IMR-90 (cell line): ENCODE measurements around the gene ATP1B3. TPM values are rescaled to one million over a fixed set of nuclear protein-coding genes. Genes with fewer than 3 reads are reported as not detected.
"Not testable (repeated sequence)": the region's sequence is repeated elsewhere in the genome, so short reads cannot be mapped to it uniquely, and the experiment has no call there.

ENCODE experiments used
- ATAC-seq: fragments of 200-7000 bp; cut with Tn5 transposase; 2 replicates; pipeline ENCODE4 v1.9.1; 2020; ENCODE audit warnings: low read depth, mild to moderate bottlenecking, moderate library complexity
- BruUV-seq: library from RNA; stranded (reverse); fragments of 400-500 nt; replicated peaks from 2 replicates; lab custom pipeline; 2021; lab: Mats Ljungman, UMichigan
- CTCF ChIA-PET: fragments of 300-600 bp; formaldehyde crosslinking; extraction: SDS; loops from one replicate; lab custom pipeline; 2021; ENCODE audit warnings: antibody characterized with exemption; lab: Yijun Ruan, JAX
- POLR2A ChIA-PET: fragments of 300-600 bp; sonication (Branson Sonifier 250); formaldehyde crosslinking; loops from one replicate; lab custom pipeline; 2022; ENCODE audit warnings: antibody characterized with exemption; ENCODE audit not compliant: unreplicated experiment; lab: Charles Lee
- DNase-seq: peaks from one replicate; pipeline ENCODE4 v3.0.0; 2013
- H2AFZ ChIP-seq: replicated peaks from 2 replicates; pipeline ENCODE3; 2013; ENCODE audit warnings: low read length, mild to moderate bottlenecking; ENCODE audit not compliant: poor library complexity
- H2AK5ac ChIP-seq: 2 replicates; pipeline ENCODE4 v1.6.1; 2013; ENCODE audit warnings: low read depth, low read length, inconsistent platforms
- H2AK9ac ChIP-seq: replicated peaks from 2 replicates; pipeline ENCODE3; 2013; ENCODE audit warnings: mild to moderate bottlenecking, low read depth, low read length, moderate library complexity; ENCODE audit not compliant: poor library complexity
- H2BK120ac ChIP-seq: 2 replicates; pipeline ENCODE4 v1.6.1; 2013; ENCODE audit warnings: low read depth, low read length, inconsistent platforms
- H2BK15ac ChIP-seq: 3 replicates; pipeline ENCODE4 v1.6.1; 2013; ENCODE audit warnings: low read depth, low read length, inconsistent platforms
- H2BK20ac ChIP-seq: 2 replicates; pipeline ENCODE4 v1.6.1; 2013; ENCODE audit warnings: low read depth, mild to moderate bottlenecking, inconsistent platforms, low read length, moderate library complexity
- H2BK5ac ChIP-seq: 2 replicates; pipeline ENCODE4 v1.6.1; 2013; ENCODE audit warnings: mild to moderate bottlenecking, low read depth, low read length, inconsistent platforms; ENCODE audit not compliant: poor library complexity, severe bottlenecking
- H3K14ac ChIP-seq: replicated peaks from 2 replicates; pipeline ENCODE4 v1.6.1; 2013; ENCODE audit warnings: low read depth, low read length, inconsistent platforms
- H3K18ac ChIP-seq: 2 replicates; pipeline ENCODE4 v1.6.1; 2013; ENCODE audit warnings: low read depth, low read length, control low read depth
- H3K23ac ChIP-seq: 2 replicates; pipeline ENCODE4 v1.6.1; 2013; ENCODE audit warnings: low read depth, low read length, inconsistent platforms
- H3K27ac ChIP-seq: 2 replicates; pipeline ENCODE4 v1.5.1; 2013; ENCODE audit warnings: mild to moderate bottlenecking, control low read depth, low read length; ENCODE audit not compliant: insufficient read depth
- H3K27me3 ChIP-seq: 2 replicates; pipeline ENCODE4 v1.6.1; 2013; ENCODE audit warnings: low read length; ENCODE audit not compliant: control insufficient read depth, insufficient read depth
- H3K36me3 ChIP-seq: 2 replicates; pipeline ENCODE4 v1.6.1; 2013; ENCODE audit warnings: low read length, mixed read lengths; ENCODE audit not compliant: control insufficient read depth, insufficient read depth
- H3K4ac ChIP-seq: 2 replicates; pipeline ENCODE4 v1.6.1; 2013; ENCODE audit warnings: low read depth, low read length, inconsistent platforms
- H3K4me1 ChIP-seq: 2 replicates; pipeline ENCODE4 v1.6.1; 2013; ENCODE audit warnings: low read length, mixed read lengths; ENCODE audit not compliant: control insufficient read depth, insufficient read depth
- H3K4me2 ChIP-seq: 2 replicates; pipeline ENCODE4 v1.6.1; 2013; ENCODE audit warnings: low read depth, mild to moderate bottlenecking, control low read depth, low read length, moderate library complexity
- H3K4me3 ChIP-seq: 2 replicates; pipeline ENCODE4 v1.5.1; 2013; ENCODE audit warnings: low read depth, mild to moderate bottlenecking, control low read depth, low read length, moderate library complexity; ENCODE audit not compliant: insufficient read depth
- H3K56ac ChIP-seq: 2 replicates; pipeline ENCODE4 v1.6.1; 2013; ENCODE audit warnings: low read length, inconsistent platforms; ENCODE audit not compliant: insufficient read depth; ENCODE audit errors: extremely low read depth
- H3K79me1 ChIP-seq, 2 experiments: 2 replicates each; pipeline ENCODE4 v1.6.1; 2013; ENCODE audit warnings: low read length in 2 of 2, inconsistent platforms in 1 of 2, low read depth in 1 of 2
- H3K9ac ChIP-seq: 2 replicates; pipeline ENCODE4 v1.6.1; 2013; ENCODE audit warnings: low read depth, low read length, control low read depth
- H3K9me1 ChIP-seq: 2 replicates; pipeline ENCODE4 v1.6.1; 2013; ENCODE audit warnings: low read length, inconsistent platforms; ENCODE audit not compliant: insufficient read depth
- H3K9me3 ChIP-seq: 2 replicates; pipeline ENCODE4 v1.6.1; 2013; ENCODE audit warnings: low read length; ENCODE audit not compliant: control insufficient read depth, insufficient read depth
- H4K20me1 ChIP-seq: 2 replicates; pipeline ENCODE4 v1.6.1; 2013; ENCODE audit warnings: low read length, inconsistent platforms; ENCODE audit not compliant: insufficient read depth
- H4K5ac ChIP-seq: 2 replicates; pipeline ENCODE4 v1.6.1; 2013; ENCODE audit warnings: mild to moderate bottlenecking, low read depth, low read length, control low read depth
- H4K8ac ChIP-seq, 2 experiments: 2 replicates each; pipeline ENCODE4 v1.6.1; 2013; ENCODE audit warnings: low read depth in 2 of 2, low read length in 2 of 2, control low read depth in 1 of 2, inconsistent platforms in 1 of 2
- H4K91ac ChIP-seq: 2 replicates; pipeline ENCODE4 v1.6.1; 2013; ENCODE audit warnings: low read depth, low read length, inconsistent platforms; ENCODE audit not compliant: insufficient read depth
- WGBS, 2 experiments: methylation state at CpG; one replicate each; pipeline versions ENCODE4 v1.1.5 to v1.1.7; 2013; ENCODE audit warnings: missing lambda C conversion rate in 2 of 2; ENCODE audit not compliant: insufficient read length in 1 of 2; ENCODE audit errors: extremely low coverage in 2 of 2; 5-methylcytosine and 5-hydroxymethylcytosine counted together
- dilution Hi-C: fragments of 300-500 bp; cut with HindIII; formaldehyde crosslinking; loops from one replicate; pipeline ENCODE4 v1.14.3; 2018; ENCODE audit warnings: low sequenced_read_pairs; ENCODE audit not compliant: unreplicated experiment
- in situ Hi-C: fragments of 300-500 bp; cut with MboI; formaldehyde crosslinking; loops from 3 replicates; pipeline ENCODE4 v1.14.3; 2019; ENCODE audit warnings: low sequenced_read_pairs, inconsistent platforms, mixed read lengths
- intact Hi-C: fragments of 100-400 bp; cut with micrococcal nuclease; formaldehyde crosslinking; loops from 2 replicates; pipeline ENCODE4 v1.10.0; 2022
- polyA plus RNA-seq, 3 experiments: library from polyadenylated mRNA; depleted of rRNA; stranded (reverse); fragments of >200 nt; gene quantifications; 2 replicates each; pipeline ENCODE4 v1.2.3, GENCODE V29; 2012; ENCODE audit warnings: low replicate concordance in 1 of 3
- total RNA-seq: library from RNA; depleted of rRNA; stranded (reverse); fragments of >200 nt; gene quantifications from 2 replicates; pipeline ENCODE4 v1.2.3, GENCODE V29; 2012

Gene ATP1B3
- total and polyA plus RNA-seq, 2 of the 4 experiments (the other 2 are of a cell fraction): 64.3 to 126 TPM

DNA sequence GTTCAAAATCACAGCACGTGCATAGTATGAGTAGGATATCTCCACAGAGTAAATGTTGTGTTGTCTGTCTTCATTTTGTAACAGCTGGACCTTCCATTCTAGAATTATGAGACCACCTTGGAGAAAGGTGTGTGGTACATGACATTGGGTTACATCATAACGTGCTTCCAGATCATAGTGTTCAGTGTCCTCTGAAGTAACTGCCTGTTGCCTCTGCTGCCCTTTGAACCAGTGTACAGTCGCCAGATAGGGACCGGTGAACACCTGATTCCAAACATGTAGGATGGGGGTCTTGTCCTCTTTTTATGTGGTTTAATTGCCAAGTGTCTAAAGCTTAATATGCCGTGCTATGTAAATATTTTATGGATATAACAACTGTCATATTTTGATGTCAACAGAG lies 49.2 kb downstream of the ATP1B3 start:
- DNase-seq, H3K23ac ChIP-seq, in situ Hi-C loops, H3K9ac ChIP-seq, H2BK15ac ChIP-seq, H3K56ac ChIP-seq, intact Hi-C loops, dilution Hi-C loops, H4K5ac ChIP-seq, H2BK20ac ChIP-seq, H3K4ac ChIP-seq, H3K27ac ChIP-seq, H3K4me1 ChIP-seq, H3K18ac ChIP-seq, H3K4me2 ChIP-seq, ATAC-seq, H2BK120ac ChIP-seq, H4K8ac ChIP-seq, POLR2A ChIA-PET, H3K79me1 ChIP-seq, H4K91ac ChIP-seq, H3K27me3 ChIP-seq, H2AK9ac ChIP-seq, H2BK5ac ChIP-seq, H3K9me1 ChIP-seq, H2AFZ ChIP-seq, H2AK5ac ChIP-seq, H3K9me3 ChIP-seq, H3K14ac ChIP-seq, H4K20me1 ChIP-seq, H3K4me3 ChIP-seq: not testable (repeated sequence)
- CTCF ChIA-PET: interaction anchor here (1.0 kb wide), 1 partner anchor 10 kb away, joined by 3 read pairs; no protein-coding TSS in a partner anchor
- peaks cover 16% of the 10 kb centered on the region for H3K36me3 ChIP-seq
- TSS peak; percentile 89 for BruUV-seq
- 86% methylated on average over 4 of the region's 5 CpGs; no CpG with 5 or more reads in 1 of the 2 experiments for WGBS, 2 experiments
